Tibial artery (tissue), 4 donors: ENCODE measurements around the gene YIF1A.
A peak's percentile ranks its signal among the peaks of the same experiment; 100 is the strongest.

Experiments
- DNase-seq, 2 donors: peaks; one replicate each; pipeline ENCODE4 v3.0.0-alpha.2; 2019
- H3K27ac ChIP-seq, 2 donors: fragments of 200-600 bp; sonication (generic) in 1 of 2; 1 replicate in 1 of 2; 2 replicates in 1 of 2; pipeline ENCODE4 v1.5.1; 2018 to 2019; ENCODE audit warnings: mild to moderate bottlenecking in 1 of 2
- H3K27me3 ChIP-seq, 2 donors: fragments of 200-600 bp; sonication (generic) in 1 of 2; one replicate each; pipeline versions ENCODE4 v1.5.1 to v1.6.0; 2016 to 2019
- H3K36me3 ChIP-seq, 3 donors: fragments of 200-600 bp; sonication (generic) in 2 of 3; one replicate each; pipeline ENCODE4 v1.5.1; 2016 to 2019; ENCODE audit warnings: mild to moderate bottlenecking in 2 of 3
- H3K4me1 ChIP-seq, 4 donors: fragments of 200-600 bp; sonication (generic) in 2 of 4; 1 replicate in 3 of 4; 2 replicates in 1 of 4; pipeline ENCODE4 v1.5.1; 2016 to 2019
- H3K4me3 ChIP-seq, 2 donors: fragments of 200-600 bp; sonication (generic) in 1 of 2; 1 replicate in 1 of 2; 2 replicates in 1 of 2; pipeline ENCODE4 v1.5.1; 2018 to 2019; ENCODE audit warnings: mild to moderate bottlenecking in 2 of 2
- H3K9me3 ChIP-seq, 3 donors: fragments of 200-600 bp; sonication (generic) in 1 of 3; one replicate each; pipeline ENCODE4 v1.5.1; 2016 to 2019
- CTCF ChIP-seq, 2 experiments: fragments of 200-600 bp in 1 of 2; fragments of 450-650 bp in 1 of 2; IDR thresholded peaks; one replicate each; pipeline ENCODE4 v1.5.1; 2017 to 2019; ENCODE audit warnings: antibody characterized with exemption in 2 of 2, mild to moderate bottlenecking in 1 of 2, moderate library complexity in 1 of 2
- intact Hi-C: fragments of 100-400 bp; cut with DNase I; formaldehyde crosslinking; loops from one replicate; pipeline ENCODE4 v1.15.0; 2023; ENCODE audit warnings: low total_unique reads

Gene YIF1A

GRCh38 chr11:66291706-66292542 lies 3.0 kb upstream of the YIF1A start, which contains the start of gene TMEM151A:
Gene TMEM151A, plus strand, starts transcription at chr11:66291894. Its CDS starts 120 bp downstream, at chr11:66292014.
- H3K27me3 ChIP-seq = peaks cover 0 to 50% of the 10 kb centered on the region in 2 donors
- peaks cover 0 to 36% (median 29%) of the 10 kb centered on the region in 4 donors for H3K4me1 ChIP-seq
- H3K36me3 ChIP-seq = no peaks in the 10 kb centered on the region
- H3K27ac ChIP-seq = no peak within 1 kb of the TSS
- H3K9me3 ChIP-seq = no peaks in the 10 kb centered on the region
- DNase-seq = no peak
- H3K4me3 ChIP-seq = peak within 1 kb of the TSS; percentile 31 to 46
- TF ChIP-seq CTCF (IDR thresholded peaks at IDR 0.05) = no peak
- intact Hi-C loops = no loop called here

GRCh38 chr11:66291303-66291705 lies 2.4 kb upstream of the YIF1A start:
- intact Hi-C loops = no loop called here
- Histone ChIP-seq H3K36me3 (no peaks in the 10 kb centered on the region), H3K9me3 (no peaks in the 10 kb centered on the region), H3K27me3 (peaks cover 0 to 45% of the 10 kb centered on the region in 2 donors), H3K27ac (no peak overlapping the region), H3K4me3 (peak overlapping the region in 1 of 2 donors; percentile 46), H3K4me1 (peaks cover 0 to 36% (median 29%) of the 10 kb centered on the region in 4 donors)
- no peak for TF ChIP-seq CTCF (IDR thresholded peaks at IDR 0.05)
- DNase-seq = no peak

GRCh38 chr11:66290330-66290621 lies 1.3 kb upstream of the YIF1A start:
- Histone ChIP-seq H3K27me3 (peaks cover 0 to 35% of the 10 kb centered on the region in 2 donors), H3K27ac (no peak overlapping the region), H3K4me1 (peaks cover 0 to 36% (median 30%) of the 10 kb centered on the region in 4 donors), H3K4me3 (no peak overlapping the region), H3K36me3 (peaks cover 0 to 5% (median 0%) of the 10 kb centered on the region in 3 donors), H3K9me3 (no peaks in the 10 kb centered on the region)
- DNase-seq = no peak
- intact Hi-C loops = no loop called here
- no peak for TF ChIP-seq CTCF (IDR thresholded peaks at IDR 0.05)

- Histone ChIP-seq H3K9me3 (no peaks in the 10 kb centered on the region), H3K4me3 (peak overlapping the region; percentile 83 to 91), H3K36me3 (peaks cover 0 to 10% (median 0%) of the 10 kb centered on the region in 3 donors), H3K4me1 (peaks cover 0 to 36% (median 30%) of the 10 kb centered on the region in 4 donors), H3K27ac (peak overlapping the region; percentile 94 to 96), H3K27me3 (peaks cover 0 to 30% of the 10 kb centered on the region in 2 donors)
- DNase-seq = peak; percentile 54 to 84
- intact Hi-C loops = no loop called here
- TF ChIP-seq CTCF (IDR thresholded peaks at IDR 0.05) = no peak
Observed at GRCh38 chr11:66289548-66290329, 796 bp upstream of the YIF1A start.

- TF ChIP-seq CTCF (IDR thresholded peaks at IDR 0.05) = no peak
- Histone ChIP-seq H3K9me3 (no peaks in the 10 kb centered on the region), H3K27ac (peak overlapping the region; percentile 94 to 96), H3K27me3 (peaks cover 0 to 13% of the 10 kb centered on the region in 2 donors), H3K4me1 (peaks cover 0 to 38% (median 30%) of the 10 kb centered on the region in 4 donors), H3K36me3 (peaks cover 0 to 17% (median 4%) of the 10 kb centered on the region in 3 donors), H3K4me3 (peak overlapping the region; percentile 83 to 91)
- intact Hi-C loops = no loop called here
- DNase-seq = no peak
Observed at GRCh38 chr11:66287889-66288670, 863 bp downstream of the YIF1A start.
